GM12873 (cell line): ENCODE data around the gene NCOR2.

ENCODE experiments used
- CTCF ChIP-seq: IDR thresholded peaks from 2 replicates; pipeline ENCODE4 v1.5.1; 2012; ENCODE audit warnings: low read depth, mild to moderate bottlenecking, moderate library complexity, low read length, control low read depth; ENCODE audit not compliant: insufficient read depth; ENCODE audit errors: missing control alignments

The NCOR2 gene

DNA sequence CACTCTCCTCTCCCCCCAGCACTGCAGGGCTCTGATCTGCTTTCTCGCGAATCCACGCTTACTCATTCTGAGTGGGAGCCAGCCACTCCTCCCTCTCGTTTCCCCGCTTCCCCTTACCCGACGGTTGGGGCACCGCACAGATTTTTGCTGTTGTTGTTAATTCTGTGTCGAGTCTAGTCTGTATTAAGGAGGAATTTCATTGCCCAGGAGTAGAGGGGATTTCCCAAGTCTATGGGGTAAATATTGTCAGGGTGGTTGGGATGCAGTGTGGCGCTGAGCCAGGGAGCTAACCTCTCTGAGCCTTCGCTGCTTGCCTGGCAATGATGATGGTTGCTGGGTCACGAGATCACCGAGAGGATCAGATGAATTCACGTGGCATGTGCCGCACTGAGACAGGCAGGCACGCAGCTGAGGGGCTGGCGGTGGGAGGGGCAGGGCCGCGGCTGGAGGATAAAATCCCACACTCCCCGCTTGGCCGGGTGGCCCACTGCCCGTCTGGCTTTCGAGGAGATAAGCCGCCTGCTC is 18.5 kb downstream of the NCOR2 start:
- no peak for TF ChIP-seq CTCF

DNA sequence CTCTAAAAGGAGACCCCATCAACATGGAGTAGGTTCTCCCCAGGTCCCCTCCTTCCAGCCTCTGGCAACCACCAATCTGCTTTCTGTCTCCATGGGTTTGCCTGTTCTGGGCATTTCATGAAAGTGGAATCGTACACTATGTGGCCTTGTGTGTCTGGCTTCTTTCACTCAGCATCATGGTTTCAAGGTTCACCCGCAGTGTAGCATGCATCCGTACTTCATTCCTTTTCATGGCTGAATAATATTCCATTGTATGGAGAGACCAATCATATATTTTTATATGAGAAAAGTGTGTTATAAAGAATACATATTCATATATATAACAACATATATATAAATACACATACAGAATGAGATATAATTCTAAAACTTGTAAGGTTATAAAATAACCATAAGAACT is 19.8 kb downstream of the NCOR2 start:
- no peak for TF ChIP-seq CTCF

GRCh38 chr12:124545508-124546418 is 21.6 kb downstream of the NCOR2 start:
- no peak for TF ChIP-seq CTCF

DNA sequence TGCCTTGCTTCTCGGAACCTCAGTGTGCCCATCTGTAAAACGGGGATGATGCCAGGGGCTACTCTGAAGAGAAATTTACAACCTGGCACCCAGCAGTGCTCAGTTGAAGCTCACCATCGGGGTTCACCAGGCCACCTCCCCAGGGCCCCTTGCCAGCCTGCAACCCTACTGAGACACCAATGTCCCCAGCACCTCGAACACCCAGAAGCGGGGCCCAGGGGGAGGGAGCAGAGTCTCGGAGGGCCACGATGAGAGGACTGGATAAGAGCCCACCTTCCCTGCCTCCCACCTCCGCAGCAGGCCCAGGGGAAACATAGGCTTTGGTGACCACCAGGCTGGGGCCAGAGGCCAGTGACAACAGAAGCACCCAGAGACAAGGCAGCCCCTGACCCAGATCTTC is 22.4 kb downstream of the NCOR2 start:
- TF ChIP-seq CTCF = no peak

DNA sequence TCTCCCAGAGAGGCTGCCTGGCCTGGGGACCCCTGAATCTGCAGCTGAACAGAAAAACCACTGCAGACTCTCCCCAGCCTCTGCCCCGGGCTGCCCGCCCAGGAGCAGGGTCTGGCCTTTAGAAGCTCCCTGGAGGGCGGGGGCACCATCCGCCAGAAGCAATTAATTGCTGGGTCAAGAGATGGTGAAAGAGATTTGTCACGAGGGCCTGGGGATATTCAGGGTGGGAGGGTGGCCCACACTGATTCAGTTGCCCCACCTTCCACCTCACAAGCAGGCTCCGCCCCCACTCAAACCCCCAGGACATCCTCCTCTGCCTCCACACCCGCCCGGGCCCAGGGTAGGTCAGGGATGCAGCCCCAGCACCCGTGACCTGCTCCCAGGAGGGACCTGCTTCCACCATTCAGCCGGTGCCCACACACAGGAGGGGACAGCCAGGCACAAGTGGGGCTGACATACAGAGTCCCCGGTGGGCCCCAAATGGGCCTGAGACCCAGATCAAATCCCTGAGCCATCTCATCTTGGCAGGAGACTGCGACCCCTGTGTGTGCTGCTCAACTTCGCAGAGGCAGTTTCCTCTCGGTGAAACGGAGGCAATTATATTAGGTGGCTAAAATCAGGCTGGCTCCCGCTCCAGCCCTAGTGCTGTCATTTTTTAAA is 23.0 kb downstream of the NCOR2 start:
- TF ChIP-seq CTCF = no peak

GRCh38 chr12:124543590-124544310 is 23.7 kb downstream of the NCOR2 start:
- no peak for TF ChIP-seq CTCF
